ENCODE results near the gene HPF1.
A peak's percentile ranks its signal among the peaks of the same experiment; 100 is the strongest.

Gene HPF1

GRCh38 chr4:169770416-169770815 lies 12.7 kb upstream of the HPF1 start:
- Histone ChIP-seq H3K27me3 (peaks cover 40% of the 10 kb centered on the region), H3K36me3 (no peaks in the 10 kb centered on the region), H3K4me3 (ENCODE audit: low read depth in 1 of 2, low read length in 1 of 2) (no peak overlapping the region), H3K27ac (no peak overlapping the region), H3K9me3 (no peaks in the 10 kb centered on the region), H3K4me1 (ENCODE audit: control insufficient read depth in 1 of 2, insufficient read depth in 1 of 2, low read depth in 1 of 2, low read length in 1 of 2) (no peaks in the 10 kb centered on the region)
- no peak for TF ChIP-seq CTCF (IDR thresholded peaks at IDR 0.05)

- Histone ChIP-seq H3K36me3 (no peaks in the 10 kb centered on the region), H3K4me1 (ENCODE audit: control insufficient read depth in 1 of 2, insufficient read depth in 1 of 2, low read depth in 1 of 2, low read length in 1 of 2) (no peaks in the 10 kb centered on the region), H3K27me3 (peaks cover 19% of the 10 kb centered on the region), H3K4me3 (ENCODE audit: low read depth in 1 of 2, low read length in 1 of 2) (no peak overlapping the region), H3K27ac (no peak overlapping the region), H3K9me3 (no peaks in the 10 kb centered on the region)
- TF ChIP-seq CTCF (IDR thresholded peaks at IDR 0.05): no peak
Observed at GRCh38 chr4:169768385-169768784, 10.6 kb upstream of the HPF1 start.

GRCh38 chr4:169766741-169767140 lies 9.0 kb upstream of the HPF1 start:
- Histone ChIP-seq H3K9me3 (no peaks in the 10 kb centered on the region), H3K36me3 (no peaks in the 10 kb centered on the region), H3K4me3 (ENCODE audit: low read depth in 1 of 2, low read length in 1 of 2) (no peak overlapping the region), H3K27ac (no peak overlapping the region), H3K4me1 (ENCODE audit: control insufficient read depth in 1 of 2, insufficient read depth in 1 of 2, low read depth in 1 of 2, low read length in 1 of 2) (no peaks in the 10 kb centered on the region), H3K27me3 (peaks cover 5% of the 10 kb centered on the region)
- no peak for TF ChIP-seq CTCF (IDR thresholded peaks at IDR 0.05)

GRCh38 chr4:169765835-169766234 lies 8.1 kb upstream of the HPF1 start:
- H3K4me3 ChIP-seq (ENCODE audit: low read depth in 1 of 2, low read length in 1 of 2): no peak overlapping the region
- no peak overlapping the region for H3K27ac ChIP-seq
- no peaks in the 10 kb centered on the region for H3K4me1 ChIP-seq (ENCODE audit: control insufficient read depth in 1 of 2, insufficient read depth in 1 of 2, low read depth in 1 of 2, low read length in 1 of 2)
- no peaks in the 10 kb centered on the region for H3K36me3 ChIP-seq
- no peak for TF ChIP-seq CTCF (IDR thresholded peaks at IDR 0.05)
- H3K27me3 ChIP-seq: peaks cover 2% of the 10 kb centered on the region
- no peaks in the 10 kb centered on the region for H3K9me3 ChIP-seq

GRCh38 chr4:169761846-169762245 lies 4.1 kb upstream of the HPF1 start:
- H3K4me3 ChIP-seq (ENCODE audit: low read depth in 1 of 2, low read length in 1 of 2): no peak overlapping the region
- TF ChIP-seq CTCF (IDR thresholded peaks at IDR 0.05): no peak
- H3K27ac ChIP-seq: no peak overlapping the region
- no peaks in the 10 kb centered on the region for H3K9me3 ChIP-seq
- H3K4me1 ChIP-seq (ENCODE audit: control insufficient read depth in 1 of 2, insufficient read depth in 1 of 2, low read depth in 1 of 2, low read length in 1 of 2): peaks cover 7 to 11% of the 10 kb centered on the region in 2 experiments
- no peaks in the 10 kb centered on the region for H3K27me3 ChIP-seq
- H3K36me3 ChIP-seq: no peaks in the 10 kb centered on the region

DNA sequence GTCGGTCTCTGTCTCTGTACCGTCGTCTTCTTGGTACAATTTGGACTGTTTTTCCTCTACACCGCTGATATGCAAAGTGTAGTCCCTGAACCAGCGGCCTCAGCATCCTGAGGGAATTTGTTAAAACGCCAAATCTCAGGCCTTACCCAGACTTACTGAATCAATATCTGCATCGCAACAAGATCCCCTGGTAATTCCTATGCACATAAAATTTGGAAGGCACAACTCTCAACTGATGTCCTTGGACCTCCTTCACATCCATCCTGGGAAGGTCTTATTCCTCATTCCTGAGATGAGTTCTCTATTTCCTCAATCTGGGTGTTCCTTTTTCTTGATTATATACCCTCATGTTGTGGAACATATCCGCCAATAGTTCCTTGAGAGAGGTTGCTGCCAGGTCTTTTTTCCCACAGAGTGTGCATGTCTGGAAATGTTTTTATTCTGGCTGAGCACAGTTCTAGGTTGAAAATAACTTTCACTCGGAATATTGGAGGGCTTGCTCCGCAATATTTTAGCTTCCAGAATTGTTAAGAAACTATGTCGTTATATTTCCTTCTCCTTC lies 738 bp upstream of the HPF1 start:
- Histone ChIP-seq H3K4me1 (ENCODE audit: control insufficient read depth in 1 of 2, insufficient read depth in 1 of 2, low read depth in 1 of 2, low read length in 1 of 2) (peaks cover 16 to 19% of the 10 kb centered on the region in 2 experiments), H3K4me3 (ENCODE audit: low read depth in 1 of 2, low read length in 1 of 2) (peak overlapping the region in 1 of 2 experiments; percentile 80), H3K36me3 (no peaks in the 10 kb centered on the region), H3K27ac (no peak overlapping the region), H3K27me3 (no peaks in the 10 kb centered on the region), H3K9me3 (no peaks in the 10 kb centered on the region)
- no peak for TF ChIP-seq CTCF (IDR thresholded peaks at IDR 0.05)

Measured in neutrophil (primary cell).